ENCODE measurements around the gene B4GALNT4. TPM values are rescaled to one million over a fixed set of nuclear protein-coding genes. Genes with fewer than 3 reads are reported as not detected.

The B4GALNT4 gene
- total and polyA plus RNA-seq, 2 of the 4 experiments (the other 2 are of a cell fraction), result 5.2 to 38.6 TPM

DNA sequence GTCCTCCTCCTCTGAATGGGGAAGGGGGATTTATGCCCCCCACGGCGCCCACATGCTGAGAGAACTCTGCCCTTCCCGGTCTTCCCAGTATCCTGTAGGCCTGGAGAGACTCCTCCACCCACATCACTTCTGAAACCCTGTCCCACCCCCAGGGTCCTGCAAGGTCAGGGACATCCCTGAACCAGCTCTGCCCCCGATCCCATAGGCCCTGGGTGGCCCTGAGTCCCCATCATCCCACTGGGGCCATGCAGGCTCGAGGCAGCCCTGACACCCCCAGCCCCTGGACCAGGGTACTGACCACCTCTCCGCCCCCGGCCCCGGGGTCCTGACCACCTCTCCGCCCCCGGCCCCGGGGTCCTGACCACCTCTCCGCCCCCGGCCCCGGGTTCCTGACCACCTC, 11.7 kb downstream of the B4GALNT4 start:
- H3K14ac ChIP-seq (replicated peaks; ENCODE audit: low read depth, low read length), result no peak overlapping the region
- no peak overlapping the region for H2BK120ac ChIP-seq (ENCODE audit: low read depth, low read length)
- no peak overlapping the region for H2AK5ac ChIP-seq (ENCODE audit: low read depth, low read length)
- dilution Hi-C loops (cut with HindIII; ENCODE audit: low sequenced_read_pairs, unreplicated experiment), result no loop called here
- no peak overlapping the region for H3K18ac ChIP-seq (ENCODE audit: low read depth, low read length)
- no peak overlapping the region for H4K5ac ChIP-seq (ENCODE audit: low read depth, low read length)
- no peak overlapping the region for H4K8ac ChIP-seq (ENCODE audit: low read depth in 2 of 2, low read length in 2 of 2)
- no peak for TF ChIP-seq POLR2A (IDR thresholded peaks at IDR 0.05; ENCODE audit: low read depth, low read length)
- no peak for TF ChIP-seq USF2 (IDR thresholded peaks at IDR 0.05; ENCODE audit: low read depth, low read length)
- no peak for TF ChIP-seq BHLHE40 (IDR thresholded peaks at IDR 0.05; ENCODE audit: low read depth, low read length)
- no peak overlapping the region for H3K27ac ChIP-seq (ENCODE audit: insufficient read depth, low read length)
- H2AK9ac ChIP-seq (replicated peaks; ENCODE audit: low read depth, low read length, poor library complexity), result no peak overlapping the region
- H2BK5ac ChIP-seq (ENCODE audit: low read depth, low read length, poor library complexity, severe bottlenecking), result no peak overlapping the region
- ATAC-seq (ENCODE audit: low read depth), result no peak
- no peak overlapping the region for H3K56ac ChIP-seq (ENCODE audit: extremely low read depth, insufficient read depth, low read length)
- H2BK15ac ChIP-seq (ENCODE audit: low read depth, low read length), result no peak overlapping the region
- no peak overlapping the region for H2AFZ ChIP-seq (replicated peaks; ENCODE audit: low read length, poor library complexity)
- in situ Hi-C loops (cut with MboI; ENCODE audit: low sequenced_read_pairs), result no loop called here
- H4K20me1 ChIP-seq (ENCODE audit: insufficient read depth, low read length), result no peaks in the 10 kb centered on the region
- no peak overlapping the region for H2BK20ac ChIP-seq (ENCODE audit: low read depth, low read length)
- BruUV-seq (replicated peaks), result no TSS peak
- no peak overlapping the region for H3K4me2 ChIP-seq (ENCODE audit: low read depth, low read length)
- no peaks in the 10 kb centered on the region for H3K4me1 ChIP-seq (ENCODE audit: control insufficient read depth, insufficient read depth, low read length)
- H3K4ac ChIP-seq (ENCODE audit: low read depth, low read length), result no peak overlapping the region
- H3K4me3 ChIP-seq (ENCODE audit: insufficient read depth, low read depth, low read length), result no peak overlapping the region
- CTCF ChIA-PET, result no interaction called here
- peaks cover 2% of the 10 kb centered on the region; the same call in 1 of the 2 replicates for H3K9me3 ChIP-seq (ENCODE audit: control insufficient read depth, insufficient read depth, low read length)
- DNase-seq, result no peak
- no CpG with 5 or more reads among the region's 14 CpGs for WGBS, 2 experiments (ENCODE audit: extremely low coverage in 2 of 2, insufficient read length in 1 of 2)
- H3K9ac ChIP-seq (ENCODE audit: low read depth, low read length), result no peak overlapping the region
- no peaks in the 10 kb centered on the region for H3K79me1 ChIP-seq (ENCODE audit: low read depth in 1 of 2, low read length in 2 of 2)
- H3K27me3 ChIP-seq (ENCODE audit: control insufficient read depth, insufficient read depth, low read length), result no peaks in the 10 kb centered on the region
- POLR2A ChIA-PET (ENCODE audit: unreplicated experiment), result no interaction called here
- peaks cover 28% of the 10 kb centered on the region; the same call in 1 of the 2 replicates for H3K36me3 ChIP-seq (ENCODE audit: control insufficient read depth, insufficient read depth, low read length)
- intact Hi-C loops (cut with micrococcal nuclease), result no loop called here
- H3K23ac ChIP-seq (ENCODE audit: low read depth, low read length), result no peak overlapping the region
- no peak overlapping the region for H4K91ac ChIP-seq (ENCODE audit: insufficient read depth, low read depth, low read length)
- no peaks in the 10 kb centered on the region for H3K9me1 ChIP-seq (ENCODE audit: insufficient read depth, low read length)
